Stimulated activated CD4-positive, alpha-beta T cell treated with anti-CD3 and anti-CD28 coated beads, Interleukin-15, amount 100 ng/mL, for 24 hours (primary cell): ENCODE measurements around the gene ZCCHC17.
A peak's percentile ranks its signal among the peaks of the same experiment; 100 is the strongest.
"Not testable (repeated sequence)": the region's sequence is repeated elsewhere in the genome, so short reads cannot be mapped to it uniquely, and the experiment has no call there.

Experiments
- DNase-seq: peaks from one replicate; pipeline ENCODE4 v3.0.0-alpha.2; 2020

The ZCCHC17 gene

DNA sequence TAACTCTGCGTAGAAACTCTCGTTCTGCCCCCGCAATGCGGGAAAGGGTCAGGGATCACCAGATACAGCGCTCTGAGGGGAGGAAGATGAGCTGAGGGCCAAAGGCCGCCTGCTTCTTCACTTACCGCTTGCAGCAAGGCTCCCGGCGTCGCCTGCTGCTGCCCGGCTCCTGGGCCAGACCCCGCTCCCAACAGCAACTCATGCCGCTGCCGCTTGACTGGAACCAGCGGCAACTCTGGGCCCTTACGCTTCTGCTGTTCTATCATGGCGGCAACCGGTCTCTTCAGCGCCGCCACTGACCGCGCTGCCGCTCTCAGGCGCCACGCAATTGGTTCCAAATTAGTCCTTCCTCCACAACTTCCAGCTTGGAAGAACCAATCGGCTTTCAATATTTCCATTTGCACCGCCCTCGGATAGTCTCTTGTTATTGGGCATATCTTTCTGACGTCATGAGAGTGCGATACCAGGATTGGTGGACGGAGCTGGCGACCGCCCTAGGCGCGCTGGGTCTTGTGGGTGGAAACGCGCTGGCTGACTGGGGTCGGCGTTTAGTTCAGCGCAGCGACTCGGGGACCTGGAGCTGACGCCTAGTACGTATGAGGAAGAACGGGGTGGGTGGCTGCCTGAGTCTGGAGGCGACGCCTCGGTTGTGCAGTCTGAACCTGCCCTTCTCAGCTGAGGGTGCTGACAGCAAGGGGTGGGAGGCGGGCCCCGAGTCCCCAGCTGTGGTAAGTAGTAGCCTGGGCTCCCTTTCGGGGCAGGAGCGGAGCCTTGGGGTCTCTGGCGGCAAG is at the start of gene ZCCHC17, which contains the start of gene SNRNP40:
TSS of gene ZCCHC17 (plus strand) at position 547 of the 791 bp plus-strand sequence. CDS start 13,067 bp downstream, outside the sequence.
TSS of gene SNRNP40 (minus strand) at position 303 of the 791 bp plus-strand sequence. CDS start at position 266, 37 bp downstream.
- peak; percentile 94 for DNase-seq

GRCh38 chr1:31248276-31248675 is 48.6 kb upstream of the ZCCHC17 start:
- no peak for DNase-seq

GRCh38 chr1:31249854-31250253 is 47.0 kb upstream of the ZCCHC17 start:
- no peak for DNase-seq

DNA sequence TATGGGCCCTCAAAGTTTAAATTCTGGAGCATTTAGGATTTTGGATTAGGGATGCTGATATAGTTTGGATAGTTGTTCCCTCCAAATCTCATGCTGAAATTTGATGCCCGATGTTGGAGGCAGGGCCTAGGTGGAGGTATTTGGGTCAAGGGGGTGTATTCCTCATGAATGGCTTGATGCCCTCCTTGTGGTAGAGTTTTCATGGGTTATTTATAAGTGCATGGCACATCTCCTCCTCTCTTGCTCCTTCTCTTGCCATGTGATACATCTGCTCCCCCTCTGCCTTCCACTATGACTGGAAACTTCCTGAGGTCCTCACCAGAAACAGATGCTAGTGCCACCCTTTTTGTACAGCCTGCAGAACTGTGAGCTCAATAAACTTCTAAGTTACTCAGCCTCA is 39.6 kb upstream of the ZCCHC17 start:
- DNase-seq = no peak

DNA sequence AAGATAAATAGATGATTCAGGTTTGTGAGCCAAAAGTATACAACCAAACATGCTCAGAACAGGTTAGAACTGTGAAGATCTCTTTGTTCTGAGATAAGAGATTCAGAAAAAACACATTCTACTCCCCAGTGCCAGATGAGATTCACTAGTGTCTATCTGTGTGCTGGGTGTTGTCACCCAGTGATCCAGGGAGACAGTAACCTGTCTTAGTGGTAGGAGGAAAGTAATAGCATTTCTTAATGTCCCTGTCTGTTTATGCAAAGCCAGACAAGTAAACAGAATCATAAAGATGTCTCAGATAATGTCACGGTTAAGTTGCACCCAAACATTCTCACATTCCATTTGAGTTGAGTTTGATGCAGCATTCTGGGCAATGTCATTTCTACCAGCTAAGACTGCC is 38.3 kb upstream of the ZCCHC17 start:
- DNase-seq = no peak

DNA sequence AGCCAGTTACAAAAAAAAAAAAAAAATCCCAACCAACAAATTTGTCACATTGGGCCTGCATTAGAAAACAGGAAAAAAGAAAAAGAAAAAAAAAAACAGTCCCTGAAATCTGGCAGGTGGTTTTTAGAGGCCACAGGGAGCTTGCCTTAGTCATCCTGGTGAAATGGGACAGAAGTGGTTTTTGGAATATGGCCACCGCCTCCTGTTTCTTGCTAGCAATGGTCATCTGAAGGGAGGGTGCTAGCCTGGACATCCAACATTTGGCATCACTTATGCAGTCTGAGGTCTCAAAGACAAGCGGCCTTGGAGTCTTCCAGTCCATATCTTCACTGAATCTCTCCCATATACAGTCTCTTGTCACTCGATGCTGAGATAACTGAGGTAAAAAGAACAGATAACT is 37.1 kb upstream of the ZCCHC17 start:
- DNase-seq = no peak

DNA sequence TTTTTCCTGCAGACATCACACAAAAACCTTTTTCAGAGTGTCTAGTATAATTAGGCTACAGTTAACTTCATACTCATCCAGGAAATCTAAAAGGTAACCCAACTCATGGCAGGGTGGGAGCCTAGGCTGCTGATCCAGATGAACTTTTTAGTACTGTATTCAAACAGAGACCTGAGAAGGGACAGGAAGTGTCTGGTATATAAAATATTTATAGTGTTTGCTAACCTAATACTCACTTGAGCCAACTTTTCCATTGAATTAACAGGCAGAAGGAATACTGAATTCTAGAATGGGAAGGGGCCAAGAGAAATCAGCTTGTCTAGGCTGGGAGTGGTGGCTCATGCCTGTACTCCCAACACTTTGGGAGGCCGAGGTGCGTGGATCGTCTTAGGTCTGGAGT is 34.9 kb upstream of the ZCCHC17 start:
- no peak for DNase-seq

- DNase-seq = not testable (repeated sequence)
Observed at GRCh38 chr1:31262393-31262792, 34.4 kb upstream of the ZCCHC17 start.

GRCh38 chr1:31263408-31263807 is 33.4 kb upstream of the ZCCHC17 start:
- DNase-seq = no peak

DNA sequence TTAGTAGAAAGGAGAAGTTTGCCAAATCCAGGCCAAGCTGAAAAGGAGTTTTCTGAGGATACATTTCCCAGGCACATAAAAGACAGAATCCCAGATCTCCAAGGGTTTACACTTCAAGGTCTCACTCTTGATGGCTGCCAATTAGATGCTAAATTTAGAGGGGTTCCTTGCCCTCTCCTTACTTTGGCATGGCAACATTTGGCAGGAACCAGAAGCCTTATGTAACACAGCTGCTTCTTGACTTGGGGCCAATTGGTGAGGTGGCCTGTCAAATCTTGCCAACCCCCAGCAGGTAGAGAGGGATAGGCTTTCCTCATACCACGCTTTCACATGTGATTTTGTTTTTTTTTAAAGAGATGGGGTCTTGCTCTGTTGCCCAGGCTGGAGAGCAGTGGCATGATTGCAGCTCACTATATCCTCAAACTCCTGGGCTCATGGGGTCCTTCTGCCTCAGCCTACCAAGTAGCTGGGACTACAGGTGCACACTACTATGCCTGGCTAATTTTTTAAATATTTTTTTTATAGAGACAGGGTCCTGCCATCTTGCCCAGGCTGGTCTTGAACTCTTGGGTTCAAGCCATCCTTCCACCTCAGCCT is 31.9 kb upstream of the ZCCHC17 start:
- no peak for DNase-seq

- DNase-seq = no peak
Observed at GRCh38 chr1:31266547-31266946, 30.3 kb upstream of the ZCCHC17 start.

DNA sequence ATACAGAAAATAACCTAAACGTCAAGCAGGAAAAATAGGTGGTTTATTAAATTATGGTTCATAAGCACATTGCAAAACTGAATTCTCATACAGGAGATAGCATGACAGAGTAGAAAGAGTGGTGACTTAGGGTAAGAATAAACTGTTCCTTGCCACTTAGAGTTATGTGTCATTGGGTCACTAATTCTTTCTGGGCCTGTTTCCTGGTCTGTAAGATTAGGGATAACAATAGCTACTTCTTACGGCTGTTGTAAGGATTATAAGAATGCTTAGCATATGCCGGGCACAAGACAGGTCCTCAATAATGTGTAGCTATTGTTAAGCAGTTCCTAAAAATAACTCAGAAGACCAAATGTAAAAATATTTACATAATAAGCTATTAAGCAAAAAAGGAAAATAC is 24.5 kb upstream of the ZCCHC17 start:
- DNase-seq = no peak

DNA sequence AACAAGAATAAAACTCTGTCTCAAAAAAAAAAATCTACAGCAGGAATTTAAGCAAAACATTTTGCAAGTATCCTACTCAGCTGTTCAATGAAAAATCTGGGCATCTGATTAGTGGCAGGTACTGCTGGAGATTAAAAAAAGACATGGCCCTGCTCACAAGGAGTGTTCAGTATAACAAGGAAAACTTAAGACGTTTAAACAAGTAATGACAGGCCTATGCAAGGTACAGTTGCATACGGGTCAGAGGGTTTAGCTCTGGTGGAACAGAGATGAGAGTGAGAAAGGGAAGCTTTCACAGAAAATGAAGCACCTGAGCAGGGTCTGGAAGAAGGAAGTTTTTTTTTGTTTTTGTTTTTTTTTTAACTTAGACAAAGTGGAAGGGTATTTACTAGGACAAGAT is 23.2 kb upstream of the ZCCHC17 start:
- no peak for DNase-seq

- not testable (repeated sequence) for DNase-seq
Observed at GRCh38 chr1:31282426-31282825, 14.4 kb upstream of the ZCCHC17 start.

DNA sequence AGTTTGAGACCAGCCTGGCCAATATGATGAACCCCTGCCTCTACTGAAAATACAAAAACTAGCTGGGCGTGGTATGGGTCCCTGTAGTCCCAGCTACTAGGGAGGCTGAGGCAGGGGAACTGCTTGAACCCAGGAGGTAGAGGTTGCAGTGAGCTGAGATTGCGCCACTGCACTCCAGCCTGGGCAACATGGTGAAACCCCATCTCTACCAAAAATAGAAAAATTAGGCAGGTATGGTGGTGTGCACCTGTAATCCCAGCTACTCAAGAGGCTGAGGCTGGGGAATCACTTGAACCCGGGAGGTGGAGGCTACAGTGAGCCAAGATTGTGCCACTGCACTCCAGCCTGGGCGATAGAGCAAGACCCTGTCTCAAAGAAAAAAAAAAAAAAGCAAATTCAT is 9.0 kb upstream of the ZCCHC17 start:
- DNase-seq = not testable (repeated sequence)

DNA sequence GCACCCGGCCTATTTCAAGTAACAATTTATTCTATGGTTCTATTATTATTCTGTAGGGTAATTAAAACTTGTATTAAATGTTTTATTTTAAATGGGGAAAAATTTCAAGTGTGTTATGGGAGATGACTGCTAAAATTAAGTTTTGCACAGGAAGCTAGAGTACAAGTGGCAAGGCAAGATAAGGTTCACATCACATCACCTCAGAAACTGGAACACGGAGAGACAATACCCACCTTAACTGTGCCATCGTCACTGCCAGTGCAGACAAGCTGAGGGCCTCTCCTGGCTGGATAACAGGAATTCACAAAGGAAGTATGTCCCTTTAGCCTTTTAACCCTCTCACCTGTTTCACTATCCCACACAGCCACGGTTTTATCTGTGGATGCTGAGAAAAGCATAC is 7.8 kb upstream of the ZCCHC17 start:
- no peak for DNase-seq

DNA sequence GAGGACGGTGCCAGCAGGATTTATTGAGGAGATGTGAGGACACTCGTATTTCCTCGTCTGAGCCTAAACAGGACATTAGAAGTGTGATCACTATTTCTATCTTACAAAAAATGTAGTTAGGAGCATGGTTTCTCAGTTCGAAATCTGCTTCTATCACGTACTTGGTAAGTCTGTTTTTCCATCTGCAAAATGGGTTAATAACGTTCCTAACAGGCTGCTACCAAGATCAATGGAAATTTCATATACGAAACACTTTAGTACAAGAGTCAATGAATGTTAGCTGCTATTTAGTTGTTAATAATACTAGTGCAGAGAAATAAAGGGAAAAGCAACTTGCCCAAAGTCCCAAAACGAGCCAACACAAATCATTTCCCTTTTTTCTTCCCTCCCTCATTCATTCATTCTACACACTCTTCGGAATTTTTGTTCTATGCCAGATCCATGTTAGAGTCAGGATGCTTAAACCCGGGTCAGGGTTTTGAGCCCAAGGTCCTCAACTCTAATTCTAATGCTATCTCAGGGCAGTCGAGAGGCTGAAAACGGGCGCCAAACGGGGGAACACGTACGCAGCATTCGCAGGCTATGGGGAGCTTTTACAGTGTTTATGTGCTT is 852 bp upstream of the ZCCHC17 start:
- DNase-seq = no peak

GRCh38 chr1:31297277-31298247 is 730 bp downstream of the ZCCHC17 start:
- peak; percentile 13 for DNase-seq

GRCh38 chr1:31299365-31299764 is 2.5 kb downstream of the ZCCHC17 start:
- no peak for DNase-seq

DNA sequence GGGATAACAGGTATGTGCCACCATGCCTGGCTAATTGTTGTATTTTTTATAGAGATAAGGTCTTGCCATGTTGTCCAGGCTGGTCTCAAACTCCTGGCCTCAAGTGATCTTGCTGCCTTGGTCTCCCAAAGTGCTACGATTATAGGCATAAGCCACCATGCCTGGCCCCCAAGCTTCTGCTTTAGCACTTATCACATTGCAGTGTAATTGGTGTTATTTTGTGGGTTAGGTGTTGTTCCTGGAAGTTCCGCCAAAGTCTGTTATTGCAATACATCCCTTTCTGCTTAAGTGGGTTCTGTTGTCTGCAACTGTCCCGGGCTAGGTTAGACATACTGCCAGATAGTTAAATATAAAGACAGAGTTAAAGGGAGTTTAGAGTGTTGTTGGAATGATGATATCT is 3.4 kb downstream of the ZCCHC17 start:
- no peak for DNase-seq

GRCh38 chr1:31302709-31303441 is 6.0 kb downstream of the ZCCHC17 start:
- no peak for DNase-seq

DNA sequence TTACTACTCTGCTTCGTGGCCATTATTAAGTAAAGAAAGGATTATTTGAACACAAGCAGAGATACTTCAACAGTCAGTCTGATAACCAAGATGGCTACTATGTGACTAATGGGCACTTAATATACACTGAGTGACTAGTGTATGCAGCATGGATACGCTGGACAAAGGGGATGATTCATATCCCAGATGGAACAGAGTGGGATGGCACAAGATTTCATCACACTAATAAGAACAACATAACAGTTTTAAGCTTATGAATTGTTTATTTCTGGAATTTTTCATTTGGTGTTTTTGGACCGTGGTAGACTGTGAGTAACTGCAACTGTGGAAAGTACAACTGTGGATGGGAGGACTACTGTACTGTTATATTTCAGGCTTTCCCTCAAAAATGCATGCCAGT is 9.4 kb downstream of the ZCCHC17 start:
- DNase-seq = no peak
